ENCODE measurements around the gene SAFB2.

GRCh38 chr19:5642204-5642603 is 19.6 kb upstream of the SAFB2 start:
- TF ChIP-seq CTCF (IDR thresholded peaks at IDR 0.05) (no peak), POLR2A (IDR thresholded peaks at IDR 0.05) (no peak)
